Measurements from ENCODE around the gene RTL10.

Gene RTL10

GRCh38 chr22:19807161-19807913 is 47.3 kb downstream of the RTL10 start:
- no peak for DNase-seq

DNA sequence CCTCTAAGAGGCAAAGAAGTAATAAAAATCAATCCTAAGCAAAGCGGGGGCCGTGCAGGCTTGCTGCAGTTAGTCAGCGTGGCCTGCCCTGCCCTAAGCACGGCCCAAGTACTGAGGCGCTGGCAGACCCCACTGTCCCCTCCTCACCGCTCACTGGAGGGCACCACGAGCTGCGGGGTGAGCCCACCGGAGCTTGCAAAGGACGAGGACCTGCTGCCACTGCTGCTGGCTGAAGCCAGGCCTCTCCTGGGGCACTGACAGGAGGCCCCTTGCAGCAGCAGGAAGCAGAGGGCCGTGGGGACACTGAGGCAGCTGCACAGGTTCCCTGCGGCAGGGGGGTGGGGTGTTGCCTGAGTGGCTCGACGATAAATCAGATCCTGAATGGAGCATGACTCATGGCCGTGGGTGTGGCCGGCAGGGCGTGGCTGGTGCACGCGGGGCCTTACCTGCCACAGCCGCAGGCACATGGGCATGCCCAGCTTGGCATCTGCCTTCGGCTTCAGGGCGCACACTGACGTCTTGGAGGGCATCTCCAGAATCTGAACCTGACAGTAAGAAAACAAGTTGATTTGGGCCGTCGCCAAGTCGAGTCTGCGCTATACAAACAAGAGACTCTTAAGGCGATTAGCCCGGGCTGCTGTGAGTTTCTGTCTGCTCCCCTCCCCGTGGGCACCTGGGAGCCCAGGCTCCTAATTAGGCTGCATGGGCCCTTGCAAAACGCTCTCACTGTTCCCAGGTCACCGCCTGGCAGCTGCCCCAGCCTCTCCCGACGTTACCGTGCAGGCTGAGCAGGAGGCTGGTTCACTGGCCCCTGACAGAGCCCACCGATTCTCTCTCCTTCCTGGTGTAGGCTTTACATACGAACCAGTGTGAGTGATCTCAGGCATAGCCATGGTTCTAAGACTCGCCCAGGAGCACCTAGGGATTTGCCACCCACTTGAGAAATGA is 48.2 kb downstream of the RTL10 start:
- DNase-seq, result no peak

DNA sequence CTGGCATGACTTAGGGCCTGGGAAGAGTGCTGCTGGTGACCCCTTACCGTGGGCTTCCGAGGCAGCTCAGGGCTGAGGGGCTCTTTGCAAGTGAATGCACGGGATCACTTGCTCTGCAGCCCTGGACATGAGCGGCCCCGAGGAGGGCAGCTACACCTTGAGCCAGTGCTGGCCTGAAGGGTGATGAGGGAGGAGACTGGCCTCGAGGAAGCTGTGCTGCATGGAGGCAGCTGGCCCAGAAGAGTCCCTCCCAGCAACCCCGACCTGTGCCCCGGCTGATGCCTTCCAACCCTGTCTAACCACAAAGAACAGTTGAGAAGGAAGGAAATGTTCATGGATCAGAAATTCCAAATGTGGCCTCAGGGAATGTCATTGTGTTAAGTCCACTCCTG is 48.9 kb downstream of the RTL10 start:
- DNase-seq, result no peak
